Measurements from ENCODE around the gene DTYMK. TPM values are rescaled to one million over a fixed set of nuclear protein-coding genes. Genes with fewer than 3 reads are reported as not detected.

The DTYMK gene
- total and polyA plus RNA-seq, 4 donors, result 13.1 to 51.6 (median 39.0) TPM

- peaks cover 41% of the 10 kb centered on the region for H3K36me3 ChIP-seq (ENCODE audit: control insufficient read depth, insufficient read depth, low read length)
- no peak overlapping the region for H3K27ac ChIP-seq (ENCODE audit: low read depth, low read length)
- H3K4me3 ChIP-seq (ENCODE audit: low read depth, low read length), result no peak overlapping the region
- no peaks in the 10 kb centered on the region for H3K9me3 ChIP-seq (ENCODE audit: control insufficient read depth, insufficient read depth, low read length)
- H3K4me1 ChIP-seq (ENCODE audit: control insufficient read depth, insufficient read depth, low read length), result peaks cover 17% of the 10 kb centered on the region
- WGBS (ENCODE audit: insufficient coverage), result 90% methylated on average over 14 of the region's 17 CpGs
- no peaks in the 10 kb centered on the region for H3K27me3 ChIP-seq (ENCODE audit: control insufficient read depth, insufficient read depth, low read length)
- DNase-seq (ENCODE audit: low read depth in 4 of 6, low spot score in 6 of 6), result no peak
Measured at GRCh38 chr2:241633561-241633960, 53.1 kb downstream of the DTYMK start.

- Histone ChIP-seq H3K9me3 (ENCODE audit: control insufficient read depth, insufficient read depth, low read length) (no peaks in the 10 kb centered on the region), H3K36me3 (ENCODE audit: control insufficient read depth, insufficient read depth, low read length) (peaks cover 49% of the 10 kb centered on the region), H3K4me1 (ENCODE audit: control insufficient read depth, insufficient read depth, low read length) (peaks cover 17% of the 10 kb centered on the region), H3K4me3 (ENCODE audit: low read depth, low read length) (no peak overlapping the region), H3K27me3 (ENCODE audit: control insufficient read depth, insufficient read depth, low read length) (no peaks in the 10 kb centered on the region), H3K27ac (ENCODE audit: low read depth, low read length) (no peak overlapping the region)
- DNase-seq (ENCODE audit: low read depth in 4 of 6, low spot score in 6 of 6), result no peak
- WGBS (ENCODE audit: insufficient coverage), result 97% methylated on average over 38 of the region's 39 CpGs
Measured at GRCh38 chr2:241632478-241633325, 53.9 kb downstream of the DTYMK start.

GRCh38 chr2:241629762-241630435 is 56.7 kb downstream of the DTYMK start:
- Histone ChIP-seq H3K4me3 (ENCODE audit: low read depth, low read length) (no peak overlapping the region), H3K4me1 (ENCODE audit: control insufficient read depth, insufficient read depth, low read length) (peaks cover 4% of the 10 kb centered on the region), H3K27ac (ENCODE audit: low read depth, low read length) (no peak overlapping the region), H3K36me3 (ENCODE audit: control insufficient read depth, insufficient read depth, low read length) (peaks cover 54% of the 10 kb centered on the region), H3K27me3 (ENCODE audit: control insufficient read depth, insufficient read depth, low read length) (no peaks in the 10 kb centered on the region), H3K9me3 (ENCODE audit: control insufficient read depth, insufficient read depth, low read length) (no peaks in the 10 kb centered on the region)
- no peak for DNase-seq (ENCODE audit: low read depth in 4 of 6, low spot score in 6 of 6)
- 56% methylated on average over 8 of the region's 11 CpGs for WGBS (ENCODE audit: insufficient coverage)

DNA sequence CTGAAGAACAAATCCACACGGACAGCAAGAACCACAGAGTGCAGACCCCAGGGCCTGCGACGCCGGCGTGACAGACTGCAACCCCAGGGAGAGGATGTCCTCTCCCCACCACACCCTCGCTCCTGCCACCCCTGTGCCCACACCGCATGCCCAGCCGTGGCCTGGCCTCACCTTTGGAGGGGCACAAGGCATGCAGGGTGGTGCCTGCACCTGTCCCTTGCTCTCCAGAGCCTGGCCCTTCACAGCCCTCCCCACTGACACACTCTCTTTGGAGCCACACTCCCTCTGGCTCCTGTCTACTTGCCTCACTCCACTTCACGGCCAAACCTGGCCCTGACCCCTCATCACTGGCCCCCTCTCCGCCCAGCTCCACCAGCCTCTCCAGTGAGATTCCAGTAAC is 58.9 kb downstream of the DTYMK start:
- H3K27me3 ChIP-seq (ENCODE audit: control insufficient read depth, insufficient read depth, low read length), result no peaks in the 10 kb centered on the region
- no peak overlapping the region for H3K27ac ChIP-seq (ENCODE audit: low read depth, low read length)
- peaks cover 46% of the 10 kb centered on the region for H3K36me3 ChIP-seq (ENCODE audit: control insufficient read depth, insufficient read depth, low read length)
- H3K4me1 ChIP-seq (ENCODE audit: control insufficient read depth, insufficient read depth, low read length), result peaks cover 3% of the 10 kb centered on the region
- H3K4me3 ChIP-seq (ENCODE audit: low read depth, low read length), result no peak overlapping the region
- no peaks in the 10 kb centered on the region for H3K9me3 ChIP-seq (ENCODE audit: control insufficient read depth, insufficient read depth, low read length)
- no peak for DNase-seq (ENCODE audit: low read depth in 4 of 6, low spot score in 6 of 6)
- WGBS (ENCODE audit: insufficient coverage), result 90% methylated on average over 10 of the region's 10 CpGs

Other genes starting within 250 kb of the DTYMK start
- gene STK25, start 178.2 kb downstream of the DTYMK start, total RNA-seq, result 100 to 1,000 TPM; 134 to 165 TPM
- 100 to 1,000 TPM; 216 to 255 TPM for gene STK25, start 178.2 kb downstream of the DTYMK start, polyA plus RNA-seq (ENCODE audit: insufficient read length in 2 of 2)
- gene BOK, start 128.1 kb downstream of the DTYMK start, total RNA-seq, result 10 to 100 TPM; 15.5 to 26.4 TPM
- 10 to 100 TPM; 48.2 to 52.7 TPM for gene BOK, start 128.1 kb downstream of the DTYMK start, polyA plus RNA-seq (ENCODE audit: insufficient read length in 2 of 2)
- gene THAP4, start 49.7 kb downstream of the DTYMK start, total RNA-seq, result 10 to 100 TPM; 18.5 to 45.8 TPM
- gene THAP4, start 49.7 kb downstream of the DTYMK start, polyA plus RNA-seq (ENCODE audit: insufficient read length in 2 of 2), result 10 to 100 TPM; 45.1 to 48.4 TPM
- gene ATG4B, start 49.1 kb downstream of the DTYMK start, total RNA-seq, result 10 to 100 TPM; 53.8 to 64.2 TPM
- gene ATG4B, start 49.1 kb downstream of the DTYMK start, polyA plus RNA-seq (ENCODE audit: insufficient read length in 2 of 2), result 100 to 1,000 TPM in 1 of 2 donors, 10 to 100 TPM in 1; 83.9 to 124 TPM
- gene ING5, start 15.2 kb upstream of the DTYMK start, total RNA-seq, result 10 to 100 TPM; 29.9 to 37.4 TPM
- gene ING5, start 15.2 kb upstream of the DTYMK start, polyA plus RNA-seq (ENCODE audit: insufficient read length in 2 of 2), result 10 to 100 TPM; 34.3 to 51.2 TPM
- gene D2HGDH, start 47.8 kb upstream of the DTYMK start, total RNA-seq, result 10 to 100 TPM; 12.4 to 12.7 TPM
- gene D2HGDH, start 47.8 kb upstream of the DTYMK start, polyA plus RNA-seq (ENCODE audit: insufficient read length in 2 of 2), result 10 to 100 TPM; 25.9 to 42.8 TPM
- under 1 TPM; 0.33 to 0.50 TPM for gene GAL3ST2, start 90.0 kb upstream of the DTYMK start, total RNA-seq
- gene GAL3ST2, start 90.0 kb upstream of the DTYMK start, polyA plus RNA-seq (ENCODE audit: insufficient read length in 2 of 2), result under 1 TPM; 0.77 to 0.79 TPM
- gene NEU4, start 122.4 kb upstream of the DTYMK start, total RNA-seq, result 1 to 10 TPM; 1.2 to 1.3 TPM
- gene NEU4, start 122.4 kb upstream of the DTYMK start, polyA plus RNA-seq (ENCODE audit: insufficient read length in 2 of 2), result 1 to 10 TPM; 8.2 to 8.3 TPM
- under 1 TPM; 0.06 to 0.20 TPM for gene PDCD1, start 172.1 kb upstream of the DTYMK start, total RNA-seq
- not detected for gene PDCD1, start 172.1 kb upstream of the DTYMK start, polyA plus RNA-seq (ENCODE audit: insufficient read length in 2 of 2)
- gene RTP5, start 182.9 kb upstream of the DTYMK start, total RNA-seq, result 1 to 10 TPM; 1.9 to 5.3 TPM
- gene RTP5, start 182.9 kb upstream of the DTYMK start, polyA plus RNA-seq (ENCODE audit: insufficient read length in 2 of 2), result 10 to 100 TPM; 27.9 to 30.2 TPM

Data from spinal cord (tissue), 10 donors.